GM21619 (cell line): ENCODE results near the gene TIMELESS.
"Not testable (repeated sequence)": the region's sequence is repeated elsewhere in the genome, so short reads cannot be mapped to it uniquely, and the experiment has no call there.

Source experiments
- ATAC-seq: cut with Tn5 transposase; IDR thresholded peaks from one replicate; pipeline ENCODE4 v1.9.1; 2021; ENCODE audit not compliant: unreplicated experiment

Gene TIMELESS

GRCh38 chr12:56411781-56412639 is 37.2 kb downstream of the TIMELESS start:
- ATAC-seq: no peak

- no peak for ATAC-seq
Observed at GRCh38 chr12:56410768-56411167, 38.5 kb downstream of the TIMELESS start.

GRCh38 chr12:56408799-56409417 is 40.3 kb downstream of the TIMELESS start:
- ATAC-seq: no peak

- not testable (repeated sequence) for ATAC-seq
Observed at GRCh38 chr12:56404227-56404626, 45.0 kb downstream of the TIMELESS start.

GRCh38 chr12:56401612-56402011 is 47.6 kb downstream of the TIMELESS start:
- ATAC-seq: not testable (repeated sequence)

GRCh38 chr12:56401125-56401524 is 48.1 kb downstream of the TIMELESS start:
- not testable (repeated sequence) for ATAC-seq

- ATAC-seq: not testable (repeated sequence)
Observed at GRCh38 chr12:56399466-56399865, 49.8 kb downstream of the TIMELESS start.

- no peak for ATAC-seq
Observed at GRCh38 chr12:56398324-56398723, 50.9 kb downstream of the TIMELESS start.

- ATAC-seq: no peak
Observed at GRCh38 chr12:56392331-56392730, 56.9 kb downstream of the TIMELESS start.

GRCh38 chr12:56391721-56392120 is 57.5 kb downstream of the TIMELESS start:
- no peak for ATAC-seq

GRCh38 chr12:56389412-56389811 is 59.8 kb downstream of the TIMELESS start:
- ATAC-seq: no peak

- no peak for ATAC-seq
Observed at GRCh38 chr12:56387152-56387736, 62.0 kb downstream of the TIMELESS start.

- no peak for ATAC-seq
Observed at GRCh38 chr12:56385873-56386272, 63.4 kb downstream of the TIMELESS start.

GRCh38 chr12:56382611-56383010 is 66.6 kb downstream of the TIMELESS start:
- ATAC-seq: no peak

GRCh38 chr12:56377989-56378316 is 71.3 kb downstream of the TIMELESS start:
- no peak for ATAC-seq

- ATAC-seq: no peak
Observed at GRCh38 chr12:56377310-56377988, 71.8 kb downstream of the TIMELESS start.

- no peak for ATAC-seq
Observed at GRCh38 chr12:56375598-56376434, 73.4 kb downstream of the TIMELESS start.

GRCh38 chr12:56374726-56375597 is 74.3 kb downstream of the TIMELESS start:
- no peak for ATAC-seq

- no peak for ATAC-seq
Observed at GRCh38 chr12:56373515-56373914, 75.7 kb downstream of the TIMELESS start.

GRCh38 chr12:56366948-56367347 is 82.3 kb downstream of the TIMELESS start:
- no peak for ATAC-seq
